Measurements from ENCODE around the gene AMZ2. TPM values are rescaled to one million over a fixed set of nuclear protein-coding genes. Genes with fewer than 3 reads are reported as not detected.

Gene AMZ2
- total and polyA plus RNA-seq, 7 experiments from 2014 or later = 47.6 to 103 (median 79.5) TPM

Other genes starting within 250 kb of the AMZ2 start
- gene KPNA2, start 212.3 kb upstream of the AMZ2 start, total RNA-seq = 100 to 1,000 TPM in 1 of 5 experiments, 10 to 100 TPM in 2, 1 to 10 TPM in 2; 8.4 to 161 (median 45.9) TPM
- gene KPNA2, start 212.3 kb upstream of the AMZ2 start, polyA plus RNA-seq = 10 to 100 TPM; 11.5 to 18.7 TPM
- gene SLC16A6, start 43.1 kb downstream of the AMZ2 start, total RNA-seq = 10 to 100 TPM in 1 of 5 experiments, 1 to 10 TPM in 4; 4.0 to 12.5 (median 6.8) TPM
- gene SLC16A6, start 43.1 kb downstream of the AMZ2 start, polyA plus RNA-seq = 1 to 10 TPM in 1 of 2 donors, under 1 TPM in 1; 0.74 to 1.1 TPM
- 10 to 100 TPM in 4 of 5 experiments, 1 to 10 TPM in 1; 7.3 to 20.0 (median 13.2) TPM for gene ARSG, start 43.5 kb downstream of the AMZ2 start, total RNA-seq
- 1 to 10 TPM; 7.9 to 8.5 TPM for gene ARSG, start 43.5 kb downstream of the AMZ2 start, polyA plus RNA-seq
- gene WIPI1, start 209.5 kb downstream of the AMZ2 start, total RNA-seq = 10 to 100 TPM in 2 of 5 experiments, 1 to 10 TPM in 3; 3.6 to 16.5 (median 4.9) TPM
- gene WIPI1, start 209.5 kb downstream of the AMZ2 start, polyA plus RNA-seq = 1 to 10 TPM; 1.7 to 2.0 TPM